GM12891 (cell line): ENCODE data around the gene NCF2.

Experiments used
- DNase-seq: peaks from one replicate; pipeline ENCODE4 v3.0.0; 2011; ENCODE audit warnings: low spot score; ENCODE audit not compliant: insufficient read length
- FAIRE-seq: peaks from 2 replicates; lab custom pipeline; 2011; peaks lifted over from hg19 to GRCh38; lab: Jason Lieb, UNC
- PAX5 ChIP-seq: IDR thresholded peaks from 2 replicates; pipeline ENCODE4 v1.6.1; 2011; ENCODE audit warnings: low read length, moderate library complexity, mild to moderate bottlenecking; ENCODE audit not compliant: insufficient read depth, severe bottlenecking
- POLR2A ChIP-seq: IDR thresholded peaks from 2 replicates; pipeline ENCODE4 v1.6.1; 2011; ENCODE audit warnings: low read depth, low read length, control low read depth
- POLR2AphosphoS5 ChIP-seq: IDR thresholded peaks from 2 replicates; pipeline ENCODE4 v1.6.1; 2011; ENCODE audit warnings: low read depth, low read length, control low read depth
- POU2F2 ChIP-seq: IDR thresholded peaks from 2 replicates; pipeline ENCODE4 v1.6.1; 2011; ENCODE audit warnings: low read depth, mild to moderate bottlenecking, control low read depth, low read length, moderate library complexity
- SPI1 ChIP-seq: IDR thresholded peaks from 2 replicates; pipeline ENCODE4 v1.6.1; 2011; ENCODE audit warnings: low read depth, low read length, control low read depth
- TAF1 ChIP-seq: IDR thresholded peaks from 2 replicates; pipeline ENCODE4 v1.6.1; 2011; ENCODE audit warnings: low read depth, low read length, control low read depth

NCF2 gene

DNA sequence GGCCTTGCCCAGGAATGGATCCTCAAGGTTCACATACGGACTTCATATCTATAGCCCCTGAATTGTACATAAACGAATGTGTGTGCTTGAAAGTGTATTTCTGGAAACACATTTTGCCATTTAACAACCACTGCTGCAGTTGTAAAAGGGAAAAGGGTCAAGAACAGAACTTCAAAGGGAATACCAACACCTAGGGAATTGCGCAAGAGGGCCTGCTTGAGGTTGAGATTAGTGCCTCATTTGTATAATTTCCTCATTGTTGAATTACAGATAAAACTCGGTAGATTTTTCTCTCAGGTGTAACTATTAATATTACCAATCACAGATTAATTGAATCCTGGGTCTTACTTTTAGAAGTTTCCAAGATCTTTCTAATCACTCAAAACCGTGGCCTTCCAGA is 6.1 kb downstream of the NCF2 start:
- DNase-seq (no peak), FAIRE-seq (no peak)
- TF ChIP-seq PAX5 (no peak), POU2F2 (no peak), TAF1 (no peak), POLR2A (no peak), POLR2AphosphoS5 (no peak), SPI1 (no peak)

DNA sequence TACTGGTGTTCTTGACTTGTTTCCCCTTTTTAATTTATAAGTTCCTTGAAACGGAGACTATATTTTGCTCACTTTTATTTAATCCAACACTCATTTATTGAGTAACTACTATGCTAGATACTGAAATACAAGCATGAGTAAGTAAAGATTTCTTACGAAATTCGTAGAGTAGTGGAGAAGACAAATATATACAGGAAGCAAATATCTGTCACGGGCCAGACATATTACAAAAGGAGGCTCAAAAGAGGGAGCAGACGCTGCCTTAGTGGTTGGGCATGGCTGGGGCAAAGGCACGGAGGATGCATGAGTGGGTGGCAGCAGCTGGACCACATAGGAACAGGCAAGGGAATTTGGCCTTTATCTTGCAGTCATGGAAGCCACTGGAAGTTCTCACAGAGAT is 6.8 kb downstream of the NCF2 start:
- TF ChIP-seq POU2F2 (no peak), POLR2A (no peak), TAF1 (no peak), PAX5 (no peak), SPI1 (no peak), POLR2AphosphoS5 (no peak)
- no peak for FAIRE-seq
- no peak for DNase-seq

DNA sequence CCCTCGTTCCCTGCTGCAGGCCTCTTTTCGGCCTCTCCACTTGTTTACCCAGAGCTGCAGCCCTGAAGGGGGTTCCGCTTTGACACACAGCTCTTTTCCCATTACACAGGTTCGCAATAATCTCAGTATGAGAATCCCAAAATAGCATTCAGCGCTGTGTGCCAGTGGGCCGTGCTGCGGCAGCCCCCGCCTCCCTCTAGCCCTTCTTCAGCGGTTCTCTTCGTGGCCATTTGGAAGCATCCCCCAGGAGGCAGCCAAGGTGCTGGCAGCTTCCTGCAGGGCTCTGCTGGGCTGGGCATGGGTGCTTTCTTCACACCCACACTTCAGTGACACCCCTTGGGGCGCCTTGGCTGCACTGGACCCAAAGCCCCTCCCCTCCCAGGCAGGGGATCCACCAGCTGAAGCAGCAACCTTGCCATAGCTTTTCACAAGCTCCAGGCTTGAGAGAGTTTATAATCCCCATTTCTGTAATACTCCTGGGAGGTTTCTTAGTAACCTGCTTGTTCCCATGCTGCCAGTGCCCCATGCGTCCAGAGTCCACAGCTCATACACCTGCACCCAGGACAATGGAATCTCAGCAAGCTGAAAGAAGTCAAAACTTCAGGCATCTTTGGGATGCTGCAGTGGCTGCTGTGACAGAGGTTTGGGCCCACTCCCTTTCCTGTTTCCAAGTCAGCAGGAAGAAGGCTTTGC is 8.1 kb downstream of the NCF2 start:
- FAIRE-seq = no peak
- TF ChIP-seq POLR2AphosphoS5 = no peak
- no peak for TF ChIP-seq PAX5
- TF ChIP-seq POLR2A = no peak
- no peak for TF ChIP-seq POU2F2
- no peak for TF ChIP-seq TAF1
- no peak for TF ChIP-seq SPI1
- no peak for DNase-seq

DNA sequence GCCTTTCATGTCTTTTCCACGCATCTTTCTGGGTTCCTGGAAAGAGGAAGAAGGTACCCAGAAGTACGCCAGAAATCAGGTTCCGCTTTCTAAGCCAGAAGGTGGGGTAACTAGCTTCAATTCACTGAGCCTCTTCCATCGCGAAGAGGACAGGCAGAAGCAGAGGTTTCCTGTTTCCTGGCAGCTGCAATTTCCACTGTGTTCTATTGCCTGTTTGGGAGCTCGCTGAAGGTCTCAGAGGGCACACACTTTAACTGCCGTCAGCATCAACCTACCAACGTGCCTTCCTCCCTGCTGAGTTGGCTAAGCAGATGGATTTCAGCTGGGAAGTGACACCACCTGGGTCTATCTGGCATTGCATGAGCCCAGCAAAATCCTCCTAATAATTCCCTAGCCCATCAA is 10.0 kb downstream of the NCF2 start:
- FAIRE-seq (peak; percentile 72), DNase-seq (peak; percentile 40)
- no peak for TF ChIP-seq PAX5
- no peak for TF ChIP-seq TAF1
- no peak for TF ChIP-seq POLR2A
- TF ChIP-seq POLR2AphosphoS5 = no peak
- no peak for TF ChIP-seq POU2F2
- TF ChIP-seq SPI1 = peak; percentile 29

DNA sequence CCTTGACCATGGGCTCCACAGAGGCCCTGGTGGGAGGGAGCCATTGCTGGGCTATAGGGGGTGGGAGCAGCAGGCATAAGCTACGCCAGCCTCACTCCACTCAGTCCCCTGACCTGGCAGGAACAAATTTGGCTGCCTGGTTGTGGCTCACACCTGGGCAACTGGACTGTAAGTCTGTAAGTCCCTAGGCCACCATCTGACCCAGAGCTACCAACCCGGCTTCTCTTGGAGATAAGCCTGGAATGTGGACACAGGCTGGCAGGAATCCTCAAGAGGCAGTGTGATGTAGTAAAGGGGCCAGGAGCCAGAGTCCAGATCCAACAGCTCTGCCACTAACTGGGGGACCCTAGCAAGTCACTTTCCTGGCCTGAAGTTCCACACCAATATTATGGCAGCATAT is 11.4 kb downstream of the NCF2 start:
- TF ChIP-seq SPI1 = no peak
- no peak for TF ChIP-seq POU2F2
- no peak for TF ChIP-seq TAF1
- TF ChIP-seq POLR2A = no peak
- TF ChIP-seq PAX5 = no peak
- TF ChIP-seq POLR2AphosphoS5 = no peak
- no peak for FAIRE-seq
- no peak for DNase-seq

DNA sequence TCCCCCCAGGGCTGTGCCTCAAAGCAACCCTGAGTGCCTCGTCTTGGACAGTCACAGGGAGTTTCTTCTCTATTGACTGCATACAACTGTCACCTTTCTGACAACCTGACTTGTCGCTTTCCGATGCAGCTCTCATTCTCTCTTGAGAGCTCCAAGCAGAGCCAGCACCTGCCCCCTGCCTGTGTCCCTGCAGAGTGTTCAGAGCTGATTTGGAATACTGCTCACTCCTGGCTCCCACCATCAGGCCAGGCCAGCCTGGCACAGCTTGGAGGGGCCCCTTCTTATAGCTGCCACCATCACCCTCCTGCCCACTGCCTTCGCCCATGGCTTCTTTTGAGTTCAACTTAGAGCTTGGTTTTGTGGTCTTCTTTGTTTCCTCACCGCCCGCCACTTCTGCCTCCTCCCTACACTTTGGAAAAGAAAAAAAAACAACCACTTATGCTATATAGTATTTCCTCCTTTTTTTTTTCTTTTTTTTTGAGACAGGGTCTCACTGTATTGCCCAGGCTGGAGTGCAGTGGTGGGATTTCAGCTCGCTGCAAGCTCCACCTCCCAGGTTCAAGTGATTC is 12.3 kb downstream of the NCF2 start:
- FAIRE-seq = no peak
- no peak for DNase-seq
- TF ChIP-seq POLR2A (no peak), PAX5 (no peak), TAF1 (no peak), POLR2AphosphoS5 (no peak), SPI1 (no peak), POU2F2 (no peak)

DNA sequence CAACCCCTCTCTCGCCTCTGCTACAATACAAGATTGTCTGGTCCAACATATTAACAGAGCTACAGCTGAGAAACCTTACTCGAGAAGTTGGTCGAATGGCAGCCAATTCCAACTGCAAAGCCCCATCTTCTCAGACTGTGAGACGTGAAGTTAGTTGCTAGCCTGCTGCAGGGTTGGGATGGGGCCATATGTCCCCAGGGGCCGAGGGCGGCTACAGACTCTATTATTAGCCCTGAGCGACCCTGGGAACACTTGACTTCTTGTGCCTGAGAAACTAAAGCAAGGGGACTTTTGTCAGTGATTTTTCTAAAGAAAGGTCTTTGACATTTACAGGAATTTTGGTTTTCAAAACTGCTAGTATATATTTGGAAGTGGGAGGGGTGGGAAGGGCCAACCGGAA is 13.7 kb downstream of the NCF2 start:
- DNase-seq (no peak), FAIRE-seq (no peak)
- no peak for TF ChIP-seq TAF1
- TF ChIP-seq POLR2AphosphoS5 = no peak
- no peak for TF ChIP-seq PAX5
- TF ChIP-seq SPI1 = no peak
- TF ChIP-seq POLR2A = no peak
- TF ChIP-seq POU2F2 = no peak

DNA sequence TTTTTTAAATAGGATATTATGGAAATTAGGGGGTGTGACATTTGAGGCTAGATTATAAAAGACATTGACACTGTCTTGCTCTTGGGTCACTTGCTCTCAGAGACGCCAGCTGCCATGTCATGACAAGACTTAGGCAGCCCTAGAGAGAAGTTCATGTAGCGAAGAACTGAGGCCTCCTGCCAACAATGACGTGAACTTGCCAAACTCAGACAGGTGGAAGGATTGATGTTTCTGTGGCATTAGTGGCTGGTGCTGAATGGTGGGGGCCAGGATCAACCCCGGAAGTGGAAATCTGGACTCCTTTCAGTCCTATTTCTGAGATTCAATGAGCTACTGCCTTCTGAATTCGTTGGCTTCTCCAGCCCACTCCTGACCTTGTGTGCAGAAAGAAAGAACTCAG is 14.7 kb downstream of the NCF2 start:
- no peak for TF ChIP-seq POLR2AphosphoS5
- no peak for DNase-seq
- no peak for FAIRE-seq

DNA sequence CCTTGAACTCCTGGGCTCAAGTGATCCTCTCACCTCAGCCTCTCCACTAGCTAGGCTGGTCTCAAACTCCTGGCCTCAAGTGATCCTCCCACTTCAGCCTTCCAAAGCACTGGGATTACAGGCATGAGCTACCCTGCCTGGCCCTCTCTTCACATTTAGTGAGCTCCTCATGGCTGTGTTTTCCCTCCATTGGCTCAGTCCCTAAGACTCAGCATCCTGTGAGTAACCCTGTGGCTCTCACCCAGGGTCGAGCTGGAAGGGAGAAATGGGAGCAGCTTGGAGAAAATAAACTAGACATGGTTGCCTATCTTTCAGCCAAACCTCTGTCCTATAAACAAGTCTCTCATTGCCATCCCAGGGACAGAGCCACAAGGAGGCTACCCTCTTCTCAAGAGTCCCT is 17.5 kb downstream of the NCF2 start:
- TF ChIP-seq POU2F2 = no peak
- TF ChIP-seq POLR2A = no peak
- no peak for TF ChIP-seq TAF1
- TF ChIP-seq PAX5 = no peak
- TF ChIP-seq SPI1 = no peak
- no peak for TF ChIP-seq POLR2AphosphoS5
- no peak for DNase-seq
- no peak for FAIRE-seq
